Erythroblast (primary cell): ENCODE measurements around the gene BPTF.

Source experiments
- GATA1 ChIP-seq: IDR thresholded peaks from 2 replicates; pipeline ENCODE4 v1.6.1; 2011; ENCODE audit warnings: low read depth, mild to moderate bottlenecking, control low read depth, low read length, moderate library complexity
- POLR2A ChIP-seq: IDR thresholded peaks from 2 replicates; pipeline ENCODE4 v1.6.1; 2011; ENCODE audit warnings: mild to moderate bottlenecking, low read length

- no peak for TF ChIP-seq POLR2A
- TF ChIP-seq GATA1, result no peak
Measured at GRCh38 chr17:67982686-67983382, 157.5 kb downstream of the BPTF start.
